Esophagus squamous epithelium (tissue), 5 donors: ENCODE measurements around the gene PDS5B. TPM values are rescaled to one million over a fixed set of nuclear protein-coding genes. Genes with fewer than 3 reads are reported as not detected.
A peak's percentile ranks its signal among the peaks of the same experiment; 100 is the strongest.
"Not testable (repeated sequence)": the region's sequence is repeated elsewhere in the genome, so short reads cannot be mapped to it uniquely, and the experiment has no call there.

Source experiments
- DNase-seq: peaks from one replicate; lab custom pipeline; 2025; lab: John Stamatoyannopoulos, UW
- H3K27ac ChIP-seq, 4 donors: fragments of 200-600 bp; sonication (generic); one replicate each; pipeline ENCODE4 v1.5.1; 2016 to 2019; ENCODE audit warnings: mild to moderate bottlenecking in 1 of 4
- H3K27me3 ChIP-seq, 4 donors: fragments of 200-600 bp; sonication (generic); 1 replicate in 3 of 4; 2 replicates in 1 of 4; pipeline versions ENCODE4 v1.5.1 to v1.6.0; 2017 to 2021; ENCODE audit warnings: antibody characterized with exemption in 1 of 4
- H3K36me3 ChIP-seq, 3 donors: fragments of 200-600 bp; sonication (generic); one replicate each; pipeline ENCODE4 v1.5.1; 2016 to 2019
- H3K4me1 ChIP-seq, 3 donors: fragments of 200-600 bp; sonication (generic); one replicate each; pipeline ENCODE4 v1.5.1; 2017 to 2019
- H3K4me3 ChIP-seq, 4 donors: fragments of 200-600 bp; sonication (generic); 1 replicate in 3 of 4; 2 replicates in 1 of 4; pipeline ENCODE4 v1.5.1; 2016 to 2019; ENCODE audit warnings: mild to moderate bottlenecking in 2 of 4, moderate library complexity in 1 of 4
- H3K9me3 ChIP-seq, 3 donors: fragments of 200-600 bp; sonication (generic); one replicate each; pipeline ENCODE4 v1.5.1; 2016 to 2019
- CTCF ChIP-seq, 6 experiments: fragments of 450-650 bp in 4 of 6; fragments of 200-600 bp in 2 of 6; sonication (generic) in 2 of 6; IDR thresholded peaks; one replicate each; pipeline ENCODE4 v1.5.1; 2016 to 2019; ENCODE audit warnings: antibody characterized with exemption in 6 of 6, mild to moderate bottlenecking in 4 of 6, moderate library complexity in 4 of 6
- POLR2A ChIP-seq, 4 donors: fragments of 450-650 bp; IDR thresholded peaks; one replicate each; pipeline ENCODE4 v1.6.1; 2017; ENCODE audit warnings: antibody characterized with exemption in 4 of 4, mild to moderate bottlenecking in 4 of 4, moderate library complexity in 3 of 4
- WGBS, 2 donors: methylation state at CpG; one replicate each; pipeline ENCODE4 v1.1.5; 2018; 5-methylcytosine and 5-hydroxymethylcytosine counted together
- intact Hi-C: fragments of 100-400 bp; cut with DNase I; formaldehyde crosslinking; loops from one replicate; pipeline ENCODE4 v1.15.0; 2022
- total RNA-seq, 4 donors: library from RNA; depleted of rRNA; stranded (reverse); fragments of >200 nt; gene quantifications; one replicate each; pipeline ENCODE4 v1.1.0, GENCODE V29; 2016
- donor health status: DM: yes; HTN: yes; CAD: no.

Gene PDS5B
- total RNA-seq, 4 donors from 2014 or later, result 8.9 to 23.5 (median 15.1) TPM

- Histone ChIP-seq H3K9me3 (no peaks in the 10 kb centered on the region), H3K36me3 (peaks cover 0 to 19% (median 0%) of the 10 kb centered on the region in 3 donors), H3K27ac (no peak overlapping the region), H3K27me3 (no peaks in the 10 kb centered on the region), H3K4me3 (no peak overlapping the region), H3K4me1 (peaks cover 4 to 8% (median 6%) of the 10 kb centered on the region in 3 donors)
- intact Hi-C loops, result no loop called here
- TF ChIP-seq POLR2A (IDR thresholded peaks at IDR 0.05), result no peak
- WGBS, 2 donors, result 86 to 88% methylated on average over 4 of the region's 4 CpGs
- DNase-seq, result no peak
Measured at GRCh38 chr13:32726374-32727037, 140.3 kb downstream of the PDS5B start.

- no peak for DNase-seq
- intact Hi-C loops, result no loop called here
- no peak for TF ChIP-seq POLR2A (IDR thresholded peaks at IDR 0.05)
- no peak for TF ChIP-seq CTCF (IDR thresholded peaks at IDR 0.05)
- H3K4me1 ChIP-seq, result peaks cover 4 to 21% (median 6%) of the 10 kb centered on the region in 3 donors
- no peak overlapping the region for H3K27ac ChIP-seq
- H3K4me3 ChIP-seq, result no peak overlapping the region
- 61 to 75% methylated on average over 3 of the region's 3 CpGs for WGBS, 2 donors
- H3K9me3 ChIP-seq, result no peaks in the 10 kb centered on the region
- H3K27me3 ChIP-seq, result no peaks in the 10 kb centered on the region
- peaks cover 0 to 8% (median 0%) of the 10 kb centered on the region in 3 donors for H3K36me3 ChIP-seq
Measured at GRCh38 chr13:32728327-32728726, 142.1 kb downstream of the PDS5B start.

- peaks cover 4 to 29% (median 6%) of the 10 kb centered on the region in 3 donors for H3K4me1 ChIP-seq
Measured at GRCh38 chr13:32729097-32729496, 142.8 kb downstream of the PDS5B start.

GRCh38 chr13:32731074-32731473, 144.8 kb downstream of the PDS5B start:
- 47 to 60% methylated on average over 3 of the region's 3 CpGs for WGBS, 2 donors
- H3K4me3 ChIP-seq, result no peak overlapping the region
- no peaks in the 10 kb centered on the region for H3K9me3 ChIP-seq
- TF ChIP-seq CTCF (IDR thresholded peaks at IDR 0.05) (no peak), POLR2A (IDR thresholded peaks at IDR 0.05) (no peak)
- DNase-seq, result no peak
- H3K4me1 ChIP-seq, result peaks cover 4 to 38% (median 6%) of the 10 kb centered on the region in 3 donors
- H3K27ac ChIP-seq, result peak overlapping the region in 2 of 4 donors; percentile 32 to 47
- H3K27me3 ChIP-seq, result no peaks in the 10 kb centered on the region
- no peaks in the 10 kb centered on the region for H3K36me3 ChIP-seq
- intact Hi-C loops, result no loop called here

More at GRCh38 chr13:32729097-32729496, 142.8 kb downstream of the PDS5B start:
- H3K9me3 ChIP-seq, H3K27me3 ChIP-seq, DNase-seq, H3K4me3 ChIP-seq, intact Hi-C loops, H3K36me3 ChIP-seq, H3K27ac ChIP-seq: not testable (repeated sequence)

GRCh38 chr13:32731576-32731975, 145.3 kb downstream of the PDS5B start:
- DNase-seq, result no peak
- H3K9me3 ChIP-seq, result no peaks in the 10 kb centered on the region
- H3K36me3 ChIP-seq, result no peaks in the 10 kb centered on the region
- no peak overlapping the region for H3K4me3 ChIP-seq
- H3K27ac ChIP-seq, result peak overlapping the region in 2 of 4 donors; percentile 32 to 47
- 18 to 35% methylated on average over 2 of the region's 2 CpGs for WGBS, 2 donors
- intact Hi-C loops, result no loop called here
- no peak for TF ChIP-seq POLR2A (IDR thresholded peaks at IDR 0.05)
- TF ChIP-seq CTCF (IDR thresholded peaks at IDR 0.05), result no peak
- peaks cover 6 to 43% (median 11%) of the 10 kb centered on the region in 3 donors for H3K4me1 ChIP-seq
- H3K27me3 ChIP-seq, result no peaks in the 10 kb centered on the region

GRCh38 chr13:32733690-32734089, 147.4 kb downstream of the PDS5B start:
- Histone ChIP-seq H3K9me3 (no peaks in the 10 kb centered on the region), H3K27ac (peak overlapping the region in 3 of 4 donors; percentile 3 to 45 (median 43)), H3K4me1 (peaks cover 9 to 55% (median 11%) of the 10 kb centered on the region in 3 donors), H3K36me3 (no peaks in the 10 kb centered on the region), H3K4me3 (no peak overlapping the region), H3K27me3 (no peaks in the 10 kb centered on the region)
- 35 to 63% methylated on average over 4 to 5 of the region's 5 CpGs for WGBS, 2 donors
- TF ChIP-seq CTCF (IDR thresholded peaks at IDR 0.05) (no peak), POLR2A (IDR thresholded peaks at IDR 0.05) (no peak)
- DNase-seq, result no peak
- intact Hi-C loops, result no loop called here
